HFFc6 (cell line): ENCODE data around the gene FLOT1. TPM values are rescaled to one million over a fixed set of nuclear protein-coding genes. Genes with fewer than 3 reads are reported as not detected.

Experiments
- DNase-seq: peaks from one replicate; pipeline ENCODE4 v3.0.0-alpha.2; 2018
- H3K27ac Mint-ChIP-seq: 2 replicates; pipeline ENCODE4 v1.8.0; 2020; ENCODE audit warnings: mild to moderate bottlenecking, mixed read lengths
- H3K27me3 Mint-ChIP-seq: 2 replicates; pipeline ENCODE4 v1.8.0; 2021; ENCODE audit warnings: mild to moderate bottlenecking, moderate library complexity, mixed read lengths; ENCODE audit not compliant: insufficient read depth
- H3K36me3 Mint-ChIP-seq: 2 replicates; pipeline ENCODE4 v1.8.0; 2021; ENCODE audit warnings: low read depth, mixed read lengths
- H3K4me1 Mint-ChIP-seq: 2 replicates; pipeline ENCODE4 v1.8.0; 2020; ENCODE audit warnings: low read depth, mixed read lengths
- H3K4me3 Mint-ChIP-seq: 2 replicates; pipeline ENCODE4 v1.8.0; 2020; ENCODE audit warnings: mild to moderate bottlenecking, moderate library complexity, mixed read lengths
- H3K9me3 Mint-ChIP-seq: 2 replicates; pipeline ENCODE4 v1.8.0; 2020; ENCODE audit warnings: mild to moderate bottlenecking, mixed read lengths
- total RNA-seq, 6 experiments: library from RNA; stranded (reverse); fragmentation: NEBNext Ultra II Directional; extraction: Animal tissue kit (Norgen Biotek cat#: 25700); gene quantifications; 2 replicates in 1 of 6; 3 replicates in 5 of 6; pipeline ENCODE4 v1.2.3, GENCODE V29; 2021
- TF ChIP-seq, protein P1 (sequence below): fragments of 200-600 bp; sonication (generic); IDR thresholded peaks from 2 replicates; pipeline ENCODE4 v1.5.0; 2021; ENCODE audit warnings: antibody characterized with exemption, mild to moderate bottlenecking

The FLOT1 gene
- total RNA-seq, 6 experiments from 2014 or later = 218 to 286 (median 236) TPM

DNA sequence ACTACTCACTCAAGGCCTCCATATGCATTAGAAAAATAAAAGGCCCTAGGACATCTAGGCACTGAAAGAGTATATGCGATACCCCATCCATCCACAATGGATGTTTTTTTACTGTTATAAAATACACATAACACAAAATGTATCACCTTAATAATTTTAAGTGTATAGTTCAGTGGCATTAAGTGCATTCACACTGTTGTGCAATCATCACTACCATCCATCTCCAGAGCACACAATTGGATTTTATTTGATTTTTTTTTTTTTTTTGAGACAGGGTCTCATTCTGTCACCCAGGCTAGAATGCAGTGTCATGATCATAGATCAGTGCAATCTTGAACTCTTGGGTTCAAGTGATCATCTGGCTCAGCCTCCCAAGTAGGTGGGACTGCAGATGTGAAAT is 28.2 kb downstream of the FLOT1 start:
- H3K36me3 Mint-ChIP-seq = peaks cover 50% of the 10 kb centered on the region
- H3K27me3 Mint-ChIP-seq = peaks cover 4% of the 10 kb centered on the region; the same call in 1 of the 2 replicates
- TF ChIP-seq, protein P1, sequence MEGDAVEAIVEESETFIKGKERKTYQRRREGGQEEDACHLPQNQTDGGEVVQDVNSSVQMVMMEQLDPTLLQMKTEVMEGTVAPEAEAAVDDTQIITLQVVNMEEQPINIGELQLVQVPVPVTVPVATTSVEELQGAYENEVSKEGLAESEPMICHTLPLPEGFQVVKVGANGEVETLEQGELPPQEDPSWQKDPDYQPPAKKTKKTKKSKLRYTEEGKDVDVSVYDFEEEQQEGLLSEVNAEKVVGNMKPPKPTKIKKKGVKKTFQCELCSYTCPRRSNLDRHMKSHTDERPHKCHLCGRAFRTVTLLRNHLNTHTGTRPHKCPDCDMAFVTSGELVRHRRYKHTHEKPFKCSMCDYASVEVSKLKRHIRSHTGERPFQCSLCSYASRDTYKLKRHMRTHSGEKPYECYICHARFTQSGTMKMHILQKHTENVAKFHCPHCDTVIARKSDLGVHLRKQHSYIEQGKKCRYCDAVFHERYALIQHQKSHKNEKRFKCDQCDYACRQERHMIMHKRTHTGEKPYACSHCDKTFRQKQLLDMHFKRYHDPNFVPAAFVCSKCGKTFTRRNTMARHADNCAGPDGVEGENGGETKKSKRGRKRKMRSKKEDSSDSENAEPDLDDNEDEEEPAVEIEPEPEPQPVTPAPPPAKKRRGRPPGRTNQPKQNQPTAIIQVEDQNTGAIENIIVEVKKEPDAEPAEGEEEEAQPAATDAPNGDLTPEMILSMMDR = no peak
- H3K27ac Mint-ChIP-seq = no peak overlapping the region
- H3K9me3 Mint-ChIP-seq = no peaks in the 10 kb centered on the region
- no peak for DNase-seq
- no peak overlapping the region for H3K4me3 Mint-ChIP-seq
- peaks cover 32% of the 10 kb centered on the region for H3K4me1 Mint-ChIP-seq

DNA sequence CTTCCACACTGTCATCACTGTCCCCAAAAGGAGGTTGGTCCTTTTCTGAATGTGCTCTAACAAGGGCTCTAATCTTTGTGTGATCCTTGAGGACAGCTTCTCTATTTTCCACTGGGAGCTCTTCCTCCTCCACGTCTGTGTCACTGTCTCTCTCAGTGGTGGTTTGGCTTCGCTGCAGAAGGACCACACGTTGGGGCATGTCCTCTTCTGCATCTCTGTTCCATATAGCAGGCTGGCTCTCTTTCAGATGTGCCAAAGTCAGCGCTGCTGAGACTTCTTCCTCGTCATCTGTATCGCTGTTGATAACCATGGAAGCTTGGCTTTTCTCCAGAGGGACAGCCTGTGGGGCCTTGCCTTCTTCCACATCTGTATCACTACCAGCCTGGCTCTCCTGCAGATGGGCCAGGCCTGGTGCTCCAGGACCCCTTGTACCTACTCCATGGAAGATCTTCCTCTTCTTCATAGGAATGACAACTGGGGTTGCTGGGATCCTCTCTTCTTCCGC is 30.0 kb downstream of the FLOT1 start:
- Mint-ChIP-seq H3K4me1 (peaks cover 20% of the 10 kb centered on the region), H3K36me3 (peaks cover 47% of the 10 kb centered on the region), H3K27ac (peak overlapping the region; percentile 6; the same call in 1 of the 2 replicates), H3K27me3 (peaks cover 2% of the 10 kb centered on the region; the same call in 1 of the 2 replicates), H3K9me3 (no peaks in the 10 kb centered on the region), H3K4me3 (no peak overlapping the region)
- no peak for DNase-seq
- TF ChIP-seq, protein P1 = no peak

DNA sequence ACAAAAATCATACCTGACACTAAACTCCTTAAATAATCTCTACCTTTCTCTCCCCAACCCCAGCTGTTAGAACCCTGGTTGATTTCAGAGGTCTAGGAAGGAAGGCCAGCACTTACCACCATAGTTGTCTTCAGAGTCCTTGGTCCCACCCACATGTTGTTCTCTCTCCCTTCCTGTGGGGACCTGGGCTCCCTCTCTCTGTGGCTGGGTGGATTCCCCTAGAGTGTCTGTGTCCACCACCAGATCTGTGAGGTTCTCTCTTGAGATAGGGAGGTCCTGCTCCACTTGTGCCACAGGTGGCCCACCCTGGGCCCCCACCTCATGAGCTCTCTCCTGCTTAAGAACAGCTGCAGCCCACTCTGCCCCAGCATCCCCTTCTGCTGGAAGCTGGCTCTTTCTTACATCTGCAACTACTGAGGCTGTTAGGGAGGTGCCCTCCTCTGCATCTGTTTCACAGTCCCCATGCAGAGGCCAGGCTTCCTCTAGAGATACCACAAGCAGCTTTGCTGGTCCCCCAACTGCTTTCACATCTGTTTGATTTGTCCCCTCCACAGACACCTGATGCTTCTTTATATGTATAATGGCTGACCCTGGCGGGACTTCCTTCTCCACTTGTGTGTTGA is 30.6 kb downstream of the FLOT1 start:
- TF ChIP-seq, protein P1 = no peak
- Mint-ChIP-seq H3K27me3 (peaks cover 2% of the 10 kb centered on the region; the same call in 1 of the 2 replicates), H3K9me3 (no peaks in the 10 kb centered on the region), H3K4me3 (no peak overlapping the region), H3K27ac (no peak overlapping the region), H3K36me3 (peaks cover 46% of the 10 kb centered on the region), H3K4me1 (peaks cover 14% of the 10 kb centered on the region)
- DNase-seq = no peak

DNA sequence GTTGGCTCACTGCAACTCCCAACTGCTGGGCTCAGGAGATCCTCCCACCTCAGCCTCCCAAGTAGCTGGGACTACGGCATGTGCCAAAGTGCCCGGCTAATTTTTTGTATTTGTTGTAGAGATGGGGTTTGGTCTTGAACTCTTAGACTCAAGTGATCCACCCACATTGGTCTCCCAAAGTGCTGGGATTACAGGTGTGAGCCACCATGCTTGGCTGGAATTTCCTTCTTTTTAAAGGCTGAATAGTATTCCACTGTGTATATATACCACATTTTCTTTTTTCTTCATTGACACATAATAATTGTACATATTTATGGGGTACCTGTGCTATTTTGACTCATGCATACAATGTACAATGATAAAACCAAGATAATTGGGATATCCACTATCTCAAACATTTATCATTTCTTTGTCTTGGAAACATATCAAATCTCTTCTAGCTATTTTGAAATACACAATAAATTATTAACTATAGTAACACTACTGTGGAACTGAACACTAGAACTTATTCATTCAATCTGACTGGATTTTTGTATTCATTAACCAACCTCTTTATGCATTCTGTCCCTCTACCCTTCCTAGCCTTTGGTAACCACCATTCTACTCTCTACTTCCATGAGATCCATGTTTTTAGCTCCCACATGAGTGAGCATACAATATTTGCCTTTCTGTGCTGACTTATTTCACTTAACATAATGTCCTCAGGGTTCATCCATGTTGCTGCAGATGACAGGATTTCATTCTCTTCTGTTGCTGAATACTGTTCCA is 33.2 kb downstream of the FLOT1 start:
- Mint-ChIP-seq H3K27ac (no peak overlapping the region), H3K9me3 (no peaks in the 10 kb centered on the region)

DNA sequence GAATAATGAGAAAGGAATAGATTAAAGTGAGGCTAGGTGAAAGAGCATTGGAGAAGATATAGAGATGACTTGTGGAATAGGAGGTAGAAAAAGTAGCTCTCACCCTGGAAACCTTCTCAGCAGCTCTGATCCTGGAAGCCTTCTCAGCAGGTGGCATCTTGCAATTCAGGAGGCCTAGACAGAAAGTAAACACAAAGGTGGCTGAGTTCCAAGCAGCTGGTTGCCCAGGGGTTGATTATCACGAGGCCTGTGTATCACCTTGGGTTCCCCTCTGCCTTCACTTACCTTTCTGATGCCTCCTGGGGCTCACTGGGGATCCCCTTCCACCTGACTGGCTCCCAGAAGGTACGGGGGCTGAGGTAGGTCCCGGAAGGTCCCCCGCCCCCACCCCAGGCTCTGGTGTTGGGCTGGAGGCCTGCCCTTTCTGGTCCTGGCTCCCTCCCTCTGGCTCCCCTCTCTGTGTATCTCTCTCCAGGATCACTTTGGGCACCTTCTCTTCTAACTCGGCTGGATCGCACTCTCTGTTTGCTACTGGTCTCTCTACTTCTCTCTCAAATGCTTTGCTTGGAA is 35.1 kb downstream of the FLOT1 start:
- Mint-ChIP-seq H3K27me3 (peaks cover 2% of the 10 kb centered on the region; the same call in 1 of the 2 replicates), H3K9me3 (no peaks in the 10 kb centered on the region), H3K4me1 (no peaks in the 10 kb centered on the region), H3K36me3 (peaks cover 31% of the 10 kb centered on the region), H3K4me3 (no peak overlapping the region), H3K27ac (no peak overlapping the region)
- no peak for DNase-seq
- TF ChIP-seq, protein P1 = no peak

More for the DNA sequence above, 33.2 kb downstream of the FLOT1 start:
- Mint-ChIP-seq H3K36me3 (peaks cover 39% of the 10 kb centered on the region), H3K27me3 (peaks cover 2% of the 10 kb centered on the region; the same call in 1 of the 2 replicates), H3K4me1 (no peaks in the 10 kb centered on the region), H3K4me3 (no peak overlapping the region)
- DNase-seq = no peak
- TF ChIP-seq, protein P1 = no peak
